ENCODE data around the gene ENOPH1. TPM values are rescaled to one million over a fixed set of nuclear protein-coding genes. Genes with fewer than 3 reads are reported as not detected.

The ENOPH1 gene
- total and polyA plus RNA-seq, 9 of the 15 experiments (the other 6 are each of a cell fraction or from before 2014, with no cell fraction given) = 29.8 to 71.4 (median 48.9) TPM

GRCh38 chr4:82429728-82430192 is 630 bp upstream of the ENOPH1 start (continued):
- TF ChIP-seq BRD9 (IDR thresholded peaks at IDR 0.05; ENCODE audit: low read depth, partially characterized antibody) = peak; percentile 48
- TF ChIP-seq NFXL1 (CRISPR knock-in tag; IDR thresholded peaks at IDR 0.05) = no peak
- TF ChIP-seq CREB1 (IDR thresholded peaks at IDR 0.05) = no peak
- TF ChIP-seq CREB1 (CRISPR knock-in tag; IDR thresholded peaks at IDR 0.05) = no peak
- no peak for TF ChIP-seq HCFC1 (IDR thresholded peaks at IDR 0.05; ENCODE audit: low read depth, low read length)
- TF ChIP-seq VEZF1 (CRISPR knock-in tag; IDR thresholded peaks at IDR 0.05) = no peak
- TF ChIP-seq NRF1 (conservative IDR thresholded peaks at IDR 0.05 in 1 of 2, IDR thresholded peaks at IDR 0.05 in 1 of 2) = no peak; a peak in 1 of 4 replicates
- TF ChIP-seq ZNF277 (CRISPR knock-in tag; IDR thresholded peaks at IDR 0.05; ENCODE audit: borderline replicate concordance) = no peak
- TF ChIP-seq ZNF639 (CRISPR knock-in tag; conservative IDR thresholded peaks at IDR 0.05 in 1 of 2, IDR thresholded peaks at IDR 0.05 in 1 of 2) = no peak
- no peak for TF ChIP-seq MNT (conservative IDR thresholded peaks at IDR 0.05)
- no peak for TF ChIP-seq TCFL5 (CRISPR knock-in tag; conservative IDR thresholded peaks at IDR 0.05)
- TF ChIP-seq GABPB1 (CRISPR knock-in tag; IDR thresholded peaks at IDR 0.05) = no peak
- TF ChIP-seq ZNF740 (CRISPR knock-in tag; IDR thresholded peaks at IDR 0.05) = no peak
- TF ChIP-seq ZNF740 (tag; IDR thresholded peaks at IDR 0.05) = no peak
- no peak for TF ChIP-seq THAP12 (CRISPR knock-in tag; IDR thresholded peaks at IDR 0.05)
- peak; percentile 66 for TF ChIP-seq ZNF316 (IDR thresholded peaks at IDR 0.05)
- TF ChIP-seq TGIF2 (CRISPR knock-in tag; IDR thresholded peaks at IDR 0.05) = no peak
- no peak for TF ChIP-seq ZNF780A (CRISPR knock-in tag; IDR thresholded peaks at IDR 0.05)
